HG02981 (cell line): ENCODE results near the gene SLC4A3.

Experiments used
- ATAC-seq: cut with Tn5 transposase; IDR thresholded peaks from one replicate; pipeline ENCODE4 v1.9.1; 2021; ENCODE audit warnings: mild to moderate bottlenecking, moderate library complexity; ENCODE audit not compliant: unreplicated experiment

SLC4A3 gene

GRCh38 chr2:219630770-219631405 is 3.5 kb downstream of the SLC4A3 start:
- ATAC-seq: no peak

DNA sequence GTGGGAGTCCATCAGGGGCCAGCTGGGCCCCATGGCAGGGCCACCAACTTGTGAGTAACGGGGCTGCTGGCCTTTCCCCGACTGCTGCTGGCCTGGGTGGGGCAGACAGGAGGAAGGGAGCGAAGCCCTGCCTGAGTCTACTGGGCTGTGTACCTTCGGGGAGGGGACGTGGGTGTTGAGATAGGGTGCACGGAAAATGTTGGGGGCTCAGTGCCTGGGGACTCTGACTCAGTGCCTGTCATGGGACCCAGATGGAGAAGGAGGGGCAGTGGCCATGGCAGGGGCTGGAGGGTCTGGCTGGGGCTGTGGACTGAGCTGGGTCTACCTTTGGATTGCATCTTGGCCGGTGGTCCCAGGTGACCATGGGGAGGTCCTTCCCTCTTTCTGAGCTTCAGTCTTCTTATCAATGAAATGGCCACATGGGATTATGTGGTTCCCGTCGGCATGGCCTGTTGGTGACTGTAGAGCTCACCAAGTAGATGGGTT is 4.0 kb downstream of the SLC4A3 start:
- no peak for ATAC-seq

DNA sequence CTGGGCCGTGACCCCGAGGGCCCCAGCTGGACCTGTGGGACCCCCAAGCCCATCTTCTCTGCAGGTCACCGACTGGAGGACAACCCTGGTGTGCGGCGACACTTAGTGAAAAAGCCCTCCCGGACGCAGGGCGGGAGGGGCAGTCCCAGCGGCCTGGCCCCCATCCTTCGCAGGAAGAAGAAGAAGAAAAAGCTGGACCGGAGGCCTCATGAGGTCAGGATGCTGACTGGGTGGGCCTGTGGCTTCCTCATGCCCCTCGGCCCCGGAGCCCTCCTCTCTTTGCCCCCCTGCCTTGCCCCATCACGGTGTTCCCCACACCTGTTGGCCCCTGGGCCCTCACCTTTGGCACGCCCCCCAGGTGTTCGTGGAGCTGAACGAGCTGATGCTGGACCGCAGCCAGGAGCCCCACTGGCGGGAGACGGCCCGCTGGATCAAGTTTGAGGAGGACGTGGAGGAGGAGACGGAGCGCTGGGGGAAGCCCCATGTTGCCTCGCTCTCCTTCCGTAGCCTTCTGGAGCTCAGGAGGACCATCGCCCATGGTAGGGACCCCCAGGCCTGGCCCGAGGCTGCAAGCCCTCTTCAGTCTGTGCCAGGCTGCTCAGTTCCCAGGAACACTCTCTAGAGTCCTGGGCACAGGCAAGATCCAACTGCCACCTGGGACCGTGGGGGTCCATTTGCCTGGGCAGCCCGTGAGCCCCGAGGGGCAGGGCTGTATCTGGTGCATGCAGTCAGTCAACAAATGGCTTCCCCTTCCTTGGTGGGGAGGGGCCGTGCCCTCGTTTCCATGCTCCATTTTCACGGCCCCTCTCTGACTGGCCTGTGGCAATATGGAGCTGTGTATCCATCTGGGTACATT is 4.7 kb downstream of the SLC4A3 start:
- no peak for ATAC-seq

DNA sequence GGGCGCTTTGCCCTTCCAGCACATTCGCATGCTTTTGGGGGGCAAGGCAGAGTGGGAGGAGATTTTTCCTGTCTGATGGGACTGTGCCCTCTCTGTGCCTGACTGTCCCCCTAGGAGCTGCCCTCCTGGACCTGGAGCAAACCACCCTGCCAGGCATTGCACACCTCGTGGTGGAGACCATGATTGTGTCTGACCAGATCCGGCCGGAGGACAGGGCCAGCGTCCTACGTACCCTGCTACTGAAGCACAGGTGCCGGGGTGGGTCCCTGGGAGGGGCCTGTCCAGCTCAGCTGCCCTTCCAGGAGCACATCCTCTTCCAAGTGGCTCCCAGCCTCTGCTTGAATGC is 5.3 kb downstream of the SLC4A3 start:
- no peak for ATAC-seq

DNA sequence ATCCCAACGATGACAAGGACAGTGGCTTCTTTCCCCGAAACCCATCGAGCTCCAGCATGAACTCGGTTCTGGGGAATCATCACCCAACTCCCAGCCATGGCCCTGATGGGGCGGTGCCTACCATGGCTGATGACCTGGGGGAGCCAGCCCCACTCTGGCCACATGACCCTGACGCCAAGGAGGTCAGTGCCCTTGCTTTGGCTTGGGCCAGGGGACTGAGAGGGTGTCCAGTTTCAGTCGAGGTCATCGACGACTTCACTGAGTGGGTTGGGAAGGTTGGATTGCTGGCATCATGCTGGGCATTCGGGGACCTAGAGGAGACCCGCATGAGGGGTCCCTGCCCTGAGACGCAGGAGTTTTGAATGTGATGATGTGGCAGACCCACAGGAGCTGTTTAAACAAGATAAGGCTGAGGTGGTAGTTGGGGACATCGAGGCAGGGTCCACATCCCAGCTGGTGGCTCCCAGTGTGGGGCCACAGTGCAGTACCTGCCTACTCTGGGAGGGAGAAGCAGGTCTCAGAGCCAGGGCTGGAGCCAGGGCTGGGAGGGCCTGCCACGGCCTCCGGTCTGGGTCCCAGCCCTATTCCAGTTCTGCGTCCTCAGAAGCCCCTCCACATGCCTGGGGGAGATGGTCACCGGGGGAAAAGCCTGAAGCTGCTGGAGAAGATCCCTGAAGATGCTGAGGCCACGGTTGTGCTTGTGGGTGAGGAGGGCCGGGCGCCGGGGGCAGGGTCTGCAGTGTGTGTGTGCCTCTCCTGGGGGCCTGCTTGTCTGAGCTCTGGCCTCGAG is 6.0 kb downstream of the SLC4A3 start:
- no peak for ATAC-seq

DNA sequence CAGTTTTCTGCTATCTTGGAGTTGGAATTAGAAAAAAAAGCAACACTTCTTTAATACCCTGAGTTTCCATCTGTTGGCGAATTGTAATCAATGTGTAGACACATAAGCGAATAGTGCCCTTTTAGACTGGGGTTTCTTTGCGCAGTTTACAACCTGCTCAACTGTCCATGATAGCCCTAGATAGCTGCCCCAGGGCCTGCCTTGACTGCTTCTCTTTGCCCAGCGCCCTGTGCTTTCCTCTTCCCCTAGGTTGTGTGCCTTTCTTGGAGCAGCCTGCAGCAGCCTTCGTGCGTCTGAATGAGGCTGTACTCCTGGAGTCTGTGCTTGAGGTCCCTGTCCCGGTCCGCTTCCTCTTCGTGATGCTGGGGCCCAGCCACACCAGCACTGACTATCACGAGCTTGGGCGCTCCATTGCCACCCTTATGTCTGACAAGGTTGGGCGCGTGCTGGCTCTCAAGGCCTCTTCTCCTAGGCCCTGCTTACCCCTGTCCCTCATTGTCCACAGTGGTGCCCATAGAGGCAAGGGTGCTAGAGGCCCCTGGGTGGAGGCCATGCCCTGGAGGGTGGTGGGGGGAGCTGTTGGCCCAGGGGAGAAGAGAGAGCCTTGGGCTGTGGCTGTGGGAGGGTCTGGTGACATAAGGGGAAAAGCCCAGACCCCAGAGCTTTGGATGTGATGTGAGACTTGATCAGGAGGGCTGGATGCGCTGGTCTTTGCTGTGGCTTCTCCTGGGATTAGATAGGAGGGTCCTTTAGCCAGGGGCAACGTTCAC is 6.9 kb downstream of the SLC4A3 start:
- no peak for ATAC-seq

- no peak for ATAC-seq
Observed at GRCh38 chr2:219634951-219635751, 7.7 kb downstream of the SLC4A3 start.

GRCh38 chr2:219636144-219636915 is 8.9 kb downstream of the SLC4A3 start:
- no peak for ATAC-seq

DNA sequence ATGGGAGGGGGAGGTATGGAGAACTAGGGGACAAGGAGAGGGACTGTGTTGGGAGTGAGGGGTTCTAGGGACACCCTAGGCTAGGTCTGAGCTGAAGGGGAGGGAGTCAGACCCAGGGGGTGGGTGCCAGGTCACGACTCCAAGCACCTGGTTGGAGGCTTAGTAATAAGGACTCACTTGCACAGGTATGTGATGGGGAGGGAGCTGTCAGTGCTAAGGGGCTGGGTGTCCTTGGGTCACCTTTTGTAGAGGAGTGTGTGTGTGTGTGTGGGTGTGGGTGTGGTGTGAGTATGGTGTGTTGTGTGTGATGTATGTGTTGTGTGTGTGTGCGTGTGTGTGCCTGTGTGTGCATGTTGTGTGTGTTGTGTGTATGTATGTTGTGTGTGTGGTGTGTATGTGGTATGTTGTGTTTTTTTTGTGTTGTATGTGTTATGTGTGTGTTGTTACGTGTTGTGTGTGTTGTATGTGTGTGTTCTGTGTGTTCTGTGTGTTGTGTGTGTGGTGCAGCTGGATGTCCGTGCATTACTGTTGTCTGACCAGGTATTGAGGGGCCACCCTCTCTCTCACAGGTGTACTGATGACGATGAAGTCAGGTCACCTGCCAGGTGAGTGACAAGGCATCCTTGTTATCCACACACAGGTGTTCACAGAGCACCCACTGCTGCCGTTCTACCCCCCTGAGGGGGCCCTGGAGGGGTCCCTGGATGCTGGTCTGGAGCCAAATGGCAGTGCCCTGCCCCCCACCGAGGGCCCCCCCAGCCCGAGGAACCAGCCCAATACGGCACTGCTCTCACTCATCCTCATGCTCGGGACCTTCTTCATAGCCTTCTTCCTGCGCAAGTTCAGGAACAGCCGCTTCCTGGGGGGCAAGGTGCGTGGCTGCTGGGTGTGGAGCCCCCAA is 9.8 kb downstream of the SLC4A3 start:
- no peak for ATAC-seq

DNA sequence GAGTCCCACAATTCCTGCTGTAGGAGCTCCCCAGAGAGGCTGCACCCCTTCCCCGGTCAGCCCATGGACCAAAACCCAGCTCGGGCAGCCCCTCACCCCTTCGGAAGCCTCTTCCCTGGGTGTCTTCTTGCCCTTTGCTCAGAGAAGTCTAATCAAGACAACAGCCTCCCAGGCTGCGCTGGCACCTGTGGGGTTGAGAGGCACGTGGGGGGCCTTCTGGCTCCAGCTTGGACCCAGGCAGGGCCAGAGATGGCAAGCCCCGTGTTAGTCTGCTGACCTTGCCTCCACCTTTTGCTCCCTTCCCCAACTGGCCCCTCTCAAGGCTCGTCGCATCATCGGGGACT is 10.4 kb downstream of the SLC4A3 start:
- no peak for ATAC-seq

DNA sequence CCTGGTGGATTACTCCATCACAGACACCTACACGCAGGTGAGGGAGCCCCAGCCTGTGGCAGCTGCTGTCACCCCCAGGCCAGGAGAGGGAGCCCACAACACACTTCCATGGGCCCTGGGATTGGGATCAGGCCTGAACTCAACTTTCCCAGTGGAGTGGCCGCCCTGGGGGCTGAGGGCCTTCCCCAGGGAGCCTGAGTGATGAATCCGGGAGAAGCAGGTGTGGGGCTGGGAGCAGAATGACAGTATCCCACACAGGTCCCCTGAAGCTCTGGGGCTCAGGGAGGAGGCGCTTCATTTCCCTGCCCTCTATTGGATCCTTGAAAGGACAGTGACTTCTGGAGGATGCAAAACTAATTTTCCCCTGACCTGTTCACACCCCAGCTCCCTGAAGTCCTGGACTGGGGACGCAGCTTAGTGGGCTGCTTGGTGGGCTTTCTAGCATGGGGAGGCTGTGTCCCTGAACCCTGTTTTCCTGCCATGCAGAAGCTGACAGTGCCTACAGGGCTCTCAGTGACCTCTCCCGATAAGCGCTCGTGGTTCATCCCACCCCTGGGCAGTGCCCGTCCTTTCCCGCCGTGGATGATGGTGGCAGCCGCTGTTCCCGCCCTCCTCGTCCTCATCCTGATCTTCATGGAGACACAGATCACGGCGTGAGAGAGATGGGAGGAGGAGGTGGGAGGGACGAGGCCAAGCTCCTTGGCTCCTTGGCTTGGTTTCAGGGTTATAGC is 11.0 kb downstream of the SLC4A3 start:
- no peak for ATAC-seq

- no peak for ATAC-seq
Observed at GRCh38 chr2:219638948-219639755, 11.7 kb downstream of the SLC4A3 start.

GRCh38 chr2:219641390-219642068 is 14.1 kb downstream of the SLC4A3 start:
- no peak for ATAC-seq

- no peak for ATAC-seq
Observed at GRCh38 chr2:219642069-219642454, 14.6 kb downstream of the SLC4A3 start.

DNA sequence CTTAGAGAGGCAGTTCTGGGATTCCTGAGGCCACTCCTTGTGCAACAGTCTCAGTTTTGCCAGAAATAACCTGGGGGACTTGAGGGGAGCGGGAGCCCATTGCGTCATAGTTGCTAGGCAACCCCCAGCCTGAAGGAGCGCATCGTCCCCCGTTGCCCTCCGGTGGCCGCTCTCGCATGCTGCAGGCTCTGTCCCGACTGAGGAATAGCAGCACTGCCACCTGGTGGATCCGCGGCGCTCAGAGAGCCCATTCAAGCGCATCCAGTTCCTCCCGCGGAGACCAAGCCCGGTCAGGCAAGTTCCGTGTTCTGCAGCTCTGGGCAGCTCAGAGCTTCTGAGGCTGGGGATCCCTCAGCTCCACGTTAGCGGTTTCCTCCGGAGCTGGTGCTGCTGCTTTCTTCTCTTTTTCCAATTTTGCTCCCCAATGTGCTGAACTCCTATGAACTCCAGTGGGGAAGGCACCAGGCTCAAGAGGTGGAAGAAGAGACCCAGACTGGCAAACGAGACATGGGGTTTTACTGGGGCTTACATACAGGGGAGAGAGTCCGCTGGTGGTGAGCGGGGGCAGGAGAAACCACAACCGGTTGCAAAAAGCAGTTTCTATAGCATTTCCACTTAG is 15.1 kb downstream of the SLC4A3 start:
- peak; percentile 97 for ATAC-seq

DNA sequence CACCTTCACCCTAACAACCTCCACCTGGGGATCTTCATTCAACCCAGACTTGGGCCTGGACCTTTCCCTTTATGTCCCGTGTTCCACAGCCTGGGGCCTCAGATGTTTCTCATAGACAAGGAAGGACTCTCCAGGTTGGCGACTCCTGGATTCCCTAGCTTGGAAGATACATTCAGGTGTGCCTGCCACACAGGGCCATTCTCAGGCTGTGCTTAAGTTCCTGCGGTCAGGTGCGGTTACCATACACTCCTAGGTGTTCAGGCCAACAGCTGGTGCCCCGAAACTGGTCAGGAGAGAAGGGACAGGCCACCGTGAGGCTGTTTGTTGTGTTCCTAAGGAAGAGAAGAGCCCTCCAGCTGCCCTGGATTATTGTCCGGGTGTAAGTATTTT is 15.6 kb downstream of the SLC4A3 start:
- ATAC-seq: no peak
